Neural cell (in vitro differentiated cells): ENCODE results near the gene PAPOLA.

ENCODE experiments used
- CTCF ChIP-seq: fragments of 450-650 bp; IDR thresholded peaks from 2 replicates; pipeline ENCODE4 v1.5.1; 2014; ENCODE audit warnings: antibody characterized with exemption, mild to moderate bottlenecking, moderate library complexity; ENCODE audit not compliant: poor library complexity, severe bottlenecking
- EZH2 ChIP-seq: fragments of 200-600, 300-800 bp; shearing (Covaris generic), sonication (generic); IDR thresholded peaks from 2 replicates; pipeline ENCODE4 v1.6.1; 2014; ENCODE audit warnings: antibody characterized with exemption, low read length, borderline replicate concordance, mild to moderate bottlenecking; ENCODE audit not compliant: insufficient read depth, poor library complexity, severe bottlenecking
- REST ChIP-seq: IDR thresholded peaks from 2 replicates; pipeline ENCODE4 v1.6.1; 2012; ENCODE audit warnings: borderline replicate concordance

- no peak for TF ChIP-seq CTCF
- no peak for TF ChIP-seq EZH2
- TF ChIP-seq REST = no peak
Measured at GRCh38 chr14:96578619-96579018, 76.4 kb downstream of the PAPOLA start.
